Spleen (tissue), 11 donors: ENCODE data around the gene NDUFB8. TPM values are rescaled to one million over a fixed set of nuclear protein-coding genes. Genes with fewer than 3 reads are reported as not detected.

Experiments used
- DNase-seq: peaks from one replicate; pipeline ENCODE4 v3.0.0-alpha.2; 2020
- H3K27ac ChIP-seq, 8 donors: fragments of 200-600 bp; sonication (generic) in 7 of 8; 1 replicate in 4 of 8; 2 replicates in 4 of 8; pipeline versions ENCODE4 v1.5.0 to v1.8.0; 2016 to 2021; ENCODE audit warnings: inconsistent platforms in 4 of 8, mild to moderate bottlenecking in 4 of 8, moderate library complexity in 1 of 8
- H3K27me3 ChIP-seq, 7 donors: fragments of 200-600 bp; sonication (generic) in 6 of 7; replicated peaks in 1 of 7; 1 replicate in 4 of 7; 2 replicates in 3 of 7; pipeline versions ENCODE4 v1.5.0 to v1.8.0; 2016 to 2021; ENCODE audit warnings: inconsistent platforms in 3 of 7, mild to moderate bottlenecking in 1 of 7
- H3K36me3 ChIP-seq, 6 donors: fragments of 200-600 bp; sonication (generic) in 5 of 6; 1 replicate in 4 of 6; 2 replicates in 2 of 6; pipeline versions ENCODE4 v1.5.0 to v1.8.0; 2016 to 2021; ENCODE audit warnings: inconsistent platforms in 2 of 6
- H3K4me1 ChIP-seq, 6 donors: fragments of 200-600 bp; sonication (generic) in 5 of 6; 1 replicate in 3 of 6; 2 replicates in 3 of 6; pipeline versions ENCODE4 v1.5.0 to v1.8.0; 2016 to 2021; ENCODE audit warnings: inconsistent platforms in 3 of 6
- H3K4me3 ChIP-seq, 8 donors: fragments of 200-600 bp; sonication (generic) in 7 of 8; 1 replicate in 4 of 8; 2 replicates in 4 of 8; pipeline versions ENCODE4 v1.5.0 to v1.8.0; 2016 to 2021; ENCODE audit warnings: inconsistent platforms in 4 of 8, mild to moderate bottlenecking in 4 of 8, moderate library complexity in 2 of 8
- H3K9me3 ChIP-seq, 8 donors: fragments of 200-600 bp; sonication (generic) in 7 of 8; 1 replicate in 4 of 8; 2 replicates in 4 of 8; pipeline versions ENCODE4 v1.5.0 to v1.8.0; 2016 to 2021; ENCODE audit warnings: inconsistent platforms in 4 of 8
- CTCF ChIP-seq, 11 experiments: fragments of 200-600 bp in 7 of 11; fragments of 450-650 bp in 4 of 11; sonication (generic) in 4 of 11; IDR thresholded peaks in 8 of 11; conservative IDR thresholded peaks in 3 of 11; 1 replicate in 7 of 11; 2 replicates in 4 of 11; pipeline versions ENCODE4 v1.4.0 to v1.8.0; 2016 to 2021; ENCODE audit warnings: antibody characterized with exemption in 11 of 11, inconsistent platforms in 4 of 11, mild to moderate bottlenecking in 1 of 11
- POLR2A ChIP-seq, 3 donors: fragments of 450-650 bp; IDR thresholded peaks; one replicate each; pipeline ENCODE4 v1.5.1; 2017; ENCODE audit warnings: antibody characterized with exemption in 3 of 3, mild to moderate bottlenecking in 1 of 3
- POLR2AphosphoS5 ChIP-seq, 3 donors: sonication (generic); formaldehyde crosslinking; IDR thresholded peaks; one replicate each; pipeline ENCODE4 v1.5.1; 2017; ENCODE audit warnings: antibody characterized with exemption in 3 of 3
- WGBS, 5 donors: extraction: QIAGEN DNeasy Blood & Tissue Kit in 3 of 5; methylation state at CpG; one replicate each; pipeline versions ENCODE4 v1.1.5 to v1.1.7; 2013 to 2018; 5-methylcytosine and 5-hydroxymethylcytosine counted together
- intact Hi-C: fragments of 100-400 bp; cut with DNase I; formaldehyde crosslinking; loops from one replicate; pipeline ENCODE4 v1.15.0; 2023; ENCODE audit warnings: low total_unique reads
- polyA plus RNA-seq, 3 donors: library from polyadenylated mRNA; stranded (reverse); fragments of 200-250 nt; gene quantifications; one replicate each; pipeline ENCODE4 v1.2.1, GENCODE V29; 2013
- total RNA-seq, 7 donors: library from RNA; depleted of rRNA in 3 of 7; stranded (reverse); fragments of >200 nt in 3 of 7; fragmentation: NEBNext Ultra II Directional in 4 of 7; extraction: Animal tissue kit (Norgen Biotek cat#: 25700) in 4 of 7; gene quantifications; one replicate each; pipeline versions ENCODE4 v1.1.0 to v1.2.1, GENCODE V29; 2016 to 2021
- donor health status: healthy with polysubstance abuse.
- donor health status: DM: no; HTN: no; CAD: no; lungs with moderate emphysema.
- donor health status: DM: no; HTN: no; CAD: no.
- donor health status: Bipolar disorder and iron deficiency.
- donor health status: healthy.
- donor health status: DM: no; HTN: no; CAD: no.
- donor health status: DM: yes; HTN: yes; CAD: no.

Gene NDUFB8
- total and polyA plus RNA-seq, 10 donors, result 96.2 to 261 (median 135) TPM

DNA sequence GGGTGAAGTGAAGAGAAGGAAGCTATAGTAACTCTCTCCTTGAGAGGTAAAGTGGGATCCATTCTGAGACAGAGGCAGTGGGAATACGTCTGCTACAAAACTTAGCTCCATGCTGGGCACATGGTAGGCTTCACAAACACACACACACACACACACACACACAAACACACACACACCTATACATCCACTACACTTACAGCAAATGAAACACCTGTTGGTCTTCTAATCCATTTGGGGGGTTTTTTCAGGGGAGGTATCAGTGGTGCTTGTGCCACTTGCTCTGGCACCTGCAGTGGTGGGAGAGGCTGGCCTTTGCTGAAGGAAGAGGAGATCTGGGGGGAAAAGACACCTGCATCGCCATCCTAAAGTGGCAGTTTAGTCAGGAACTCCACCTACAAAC, 24.5 kb downstream of the NDUFB8 start:
- DNase-seq, result no peak
- TF ChIP-seq CTCF (IDR thresholded peaks at IDR 0.05 in 8 of 11, conservative IDR thresholded peaks at IDR 0.05 in 3 of 11) (no peak), POLR2A (IDR thresholded peaks at IDR 0.05) (no peak), POLR2AphosphoS5 (IDR thresholded peaks at IDR 0.05) (no peak)
- H3K4me3 ChIP-seq, result no peak overlapping the region
- intact Hi-C loops, result loop anchor here (5.0 kb wide), 1 partner anchor 73 kb away; no protein-coding TSS in a partner anchor
- H3K27me3 ChIP-seq, result no peaks in the 10 kb centered on the region
- WGBS, 5 donors, result 87 to 100% (median 95%) methylated on average over 2 of the region's 2 CpGs
- peaks cover 0 to 88% (median 22%) of the 10 kb centered on the region in 6 donors for H3K36me3 ChIP-seq
- no peaks in the 10 kb centered on the region for H3K9me3 ChIP-seq
- H3K27ac ChIP-seq, result no peak overlapping the region
- peaks cover 0 to 32% (median 7%) of the 10 kb centered on the region in 6 donors for H3K4me1 ChIP-seq

DNA sequence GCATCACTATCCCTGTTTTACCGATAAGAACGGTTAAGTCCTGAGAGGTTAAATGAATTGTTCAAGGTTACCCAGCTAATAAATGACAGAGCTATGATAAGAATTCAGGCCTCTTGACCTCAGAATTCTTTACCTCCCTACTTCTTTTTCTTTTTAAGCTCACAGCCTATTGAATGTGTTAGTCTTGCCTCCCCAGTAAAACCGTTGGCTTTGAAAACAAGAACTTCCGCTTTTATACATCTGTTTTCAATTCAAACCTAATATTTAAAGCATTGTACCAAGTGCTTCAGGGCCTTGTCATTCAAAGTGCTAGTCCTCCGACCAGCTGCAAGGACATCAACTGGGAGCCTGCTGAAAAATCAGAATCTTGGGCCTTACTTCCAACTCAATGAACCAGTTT, 25.6 kb downstream of the NDUFB8 start:
- H3K36me3 ChIP-seq, result peaks cover 0 to 94% (median 29%) of the 10 kb centered on the region in 6 donors
- no peaks in the 10 kb centered on the region for H3K27me3 ChIP-seq
- H3K27ac ChIP-seq, result no peak overlapping the region
- intact Hi-C loops, result no loop called here
- no peak for DNase-seq
- no peak for TF ChIP-seq POLR2AphosphoS5 (IDR thresholded peaks at IDR 0.05)
- TF ChIP-seq POLR2A (IDR thresholded peaks at IDR 0.05), result no peak
- no peak for TF ChIP-seq CTCF (IDR thresholded peaks at IDR 0.05 in 8 of 11, conservative IDR thresholded peaks at IDR 0.05 in 3 of 11)
- no peaks in the 10 kb centered on the region for H3K9me3 ChIP-seq
- H3K4me3 ChIP-seq, result no peak overlapping the region
- 70 to 80% (median 78%) methylated on average over 5 of the region's 5 CpGs for WGBS, 5 donors
- H3K4me1 ChIP-seq, result peaks cover 0 to 21% (median under 1%) of the 10 kb centered on the region in 6 donors

DNA sequence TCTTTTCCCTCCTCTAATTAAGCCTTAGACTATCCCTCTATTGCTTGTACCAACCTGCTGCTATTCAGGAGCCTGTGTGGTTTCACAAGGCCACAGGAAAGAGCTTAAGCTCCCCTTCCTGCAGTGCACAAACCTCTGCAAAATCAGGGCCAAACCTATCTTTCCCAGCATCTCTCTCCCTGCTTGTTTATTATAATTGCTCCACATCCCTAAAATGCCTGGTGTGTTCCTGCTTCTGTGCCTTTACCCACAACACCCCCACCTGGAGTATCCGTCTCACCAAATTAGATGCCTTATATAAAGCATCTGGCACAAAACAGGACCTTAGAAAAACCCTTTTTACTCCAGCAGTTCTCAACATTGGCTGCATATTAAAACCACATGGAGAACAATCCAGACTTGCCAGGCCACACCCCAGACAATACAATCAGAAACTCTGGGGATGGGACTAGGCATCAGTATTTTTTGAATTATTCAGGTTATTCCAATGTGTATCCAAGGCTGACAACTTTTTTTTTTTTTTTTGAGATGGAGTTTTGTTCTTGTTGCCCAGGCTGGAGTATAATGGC, 26.7 kb downstream of the NDUFB8 start:
- Histone ChIP-seq H3K4me3 (no peak overlapping the region), H3K9me3 (no peaks in the 10 kb centered on the region), H3K36me3 (peaks cover 0 to 94% (median 32%) of the 10 kb centered on the region in 6 donors), H3K4me1 (peaks cover 0 to 12% (median 0%) of the 10 kb centered on the region in 6 donors), H3K27ac (no peak overlapping the region), H3K27me3 (no peaks in the 10 kb centered on the region)
- intact Hi-C loops, result no loop called here
- TF ChIP-seq CTCF (IDR thresholded peaks at IDR 0.05 in 8 of 11, conservative IDR thresholded peaks at IDR 0.05 in 3 of 11) (no peak), POLR2AphosphoS5 (IDR thresholded peaks at IDR 0.05) (no peak), POLR2A (IDR thresholded peaks at IDR 0.05) (no peak)
- WGBS, 5 donors, result 71 to 89% (median 85%) methylated on average over 1 of the region's 1 CpG
- no peak for DNase-seq

DNA sequence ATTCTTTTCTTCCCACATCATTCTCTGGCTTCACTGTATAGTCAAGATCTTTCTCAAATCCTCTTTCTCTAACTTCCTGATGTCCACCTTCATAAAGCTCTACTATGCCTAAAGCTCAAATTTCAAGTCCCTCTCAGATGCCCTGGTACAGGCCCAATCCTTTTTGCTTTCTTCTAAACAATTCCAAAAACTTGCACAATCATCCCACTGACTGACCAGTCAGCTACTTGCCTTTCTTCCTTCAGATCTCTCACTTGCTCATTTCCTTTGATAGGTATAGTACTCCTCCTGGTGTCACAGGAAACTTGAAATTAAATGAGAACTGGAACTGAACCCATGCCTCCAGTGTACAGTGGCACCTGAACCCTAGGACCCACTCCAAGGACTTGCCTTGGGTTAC, 28.2 kb downstream of the NDUFB8 start:
- intact Hi-C loops, result no loop called here
- no peak for DNase-seq
- Histone ChIP-seq H3K9me3 (no peaks in the 10 kb centered on the region), H3K27me3 (no peaks in the 10 kb centered on the region), H3K4me1 (peaks cover 0 to 12% (median 0%) of the 10 kb centered on the region in 6 donors), H3K27ac (no peak overlapping the region), H3K4me3 (no peak overlapping the region), H3K36me3 (peaks cover 0 to 94% (median 39%) of the 10 kb centered on the region in 6 donors)
- TF ChIP-seq CTCF (IDR thresholded peaks at IDR 0.05 in 8 of 11, conservative IDR thresholded peaks at IDR 0.05 in 3 of 11), result no peak
- TF ChIP-seq POLR2A (IDR thresholded peaks at IDR 0.05), result no peak
